Measurements from ENCODE around the gene WNK4. TPM values are rescaled to one million over a fixed set of nuclear protein-coding genes. Genes with fewer than 3 reads are reported as not detected.
"Not testable (repeated sequence)": the region's sequence is repeated elsewhere in the genome, so short reads cannot be mapped to it uniquely, and the experiment has no call there.

Gene WNK4
- total RNA-seq, 2 experiments from 2014 or later, result 0.42 to 0.74 TPM

DNA sequence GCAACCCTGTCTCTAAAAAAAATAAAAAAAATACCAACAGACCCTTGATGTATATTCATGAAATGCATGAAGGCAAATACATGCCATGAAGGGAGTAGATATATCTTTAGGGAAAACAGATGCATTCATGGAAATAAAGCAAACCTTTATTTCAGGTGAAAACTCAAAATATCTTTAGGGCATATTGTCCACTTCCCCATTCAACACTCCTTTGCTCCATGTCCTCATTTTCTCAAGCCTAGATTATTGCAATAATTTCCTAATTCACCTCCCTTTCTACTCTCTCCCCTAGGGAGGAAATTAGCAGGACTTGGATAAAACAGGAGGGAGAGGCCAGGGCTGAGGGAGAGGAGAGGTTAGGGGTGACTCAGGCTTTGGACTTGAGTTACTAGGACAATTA is 12.9 kb upstream of the WNK4 start:
- no peaks in the 10 kb centered on the region for H3K36me3 ChIP-seq (ENCODE audit: insufficient read depth, low read length)
- Mint-ChIP-seq H3K4me1 (ENCODE audit: low read depth) (peaks cover 8% of the 10 kb centered on the region), H3K4me3 (no peak overlapping the region), H3K27ac (no peak overlapping the region), H3K36me3 (ENCODE audit: low read depth) (peaks cover 6% of the 10 kb centered on the region), H3K9me3 (no peaks in the 10 kb centered on the region), H3K27me3 (peaks cover 42% of the 10 kb centered on the region)
- intact Hi-C loops (cut with DNase I, micrococcal nuclease), result no loop called here
- no peak for ATAC-seq (ENCODE audit: poor library complexity)
- no peak overlapping the region for H3K27ac ChIP-seq (ENCODE audit: low read depth in 1 of 2, low read length in 2 of 2)
- no peak overlapping the region for H3K4me3 ChIP-seq (ENCODE audit: low read length)
- CTCF ChIA-PET, result no interaction called here
- DNase-seq, result no peak
- POLR2A ChIA-PET, result no interaction called here
- TF ChIP-seq, protein P1, sequence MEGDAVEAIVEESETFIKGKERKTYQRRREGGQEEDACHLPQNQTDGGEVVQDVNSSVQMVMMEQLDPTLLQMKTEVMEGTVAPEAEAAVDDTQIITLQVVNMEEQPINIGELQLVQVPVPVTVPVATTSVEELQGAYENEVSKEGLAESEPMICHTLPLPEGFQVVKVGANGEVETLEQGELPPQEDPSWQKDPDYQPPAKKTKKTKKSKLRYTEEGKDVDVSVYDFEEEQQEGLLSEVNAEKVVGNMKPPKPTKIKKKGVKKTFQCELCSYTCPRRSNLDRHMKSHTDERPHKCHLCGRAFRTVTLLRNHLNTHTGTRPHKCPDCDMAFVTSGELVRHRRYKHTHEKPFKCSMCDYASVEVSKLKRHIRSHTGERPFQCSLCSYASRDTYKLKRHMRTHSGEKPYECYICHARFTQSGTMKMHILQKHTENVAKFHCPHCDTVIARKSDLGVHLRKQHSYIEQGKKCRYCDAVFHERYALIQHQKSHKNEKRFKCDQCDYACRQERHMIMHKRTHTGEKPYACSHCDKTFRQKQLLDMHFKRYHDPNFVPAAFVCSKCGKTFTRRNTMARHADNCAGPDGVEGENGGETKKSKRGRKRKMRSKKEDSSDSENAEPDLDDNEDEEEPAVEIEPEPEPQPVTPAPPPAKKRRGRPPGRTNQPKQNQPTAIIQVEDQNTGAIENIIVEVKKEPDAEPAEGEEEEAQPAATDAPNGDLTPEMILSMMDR (IDR thresholded peaks at IDR 0.05), result no peak
- H3K27me3 ChIP-seq (ENCODE audit: control insufficient read depth in 1 of 2, insufficient read depth in 2 of 2, low read length in 2 of 2), result peaks cover 13 to 17% of the 10 kb centered on the region in 2 experiments
- no peaks in the 10 kb centered on the region for H3K9me3 ChIP-seq (ENCODE audit: control insufficient read depth in 1 of 2, insufficient read depth in 1 of 2, low read length in 2 of 2)
- peaks cover 3% of the 10 kb centered on the region for H3K4me1 ChIP-seq (ENCODE audit: insufficient read depth, low read length)

DNA sequence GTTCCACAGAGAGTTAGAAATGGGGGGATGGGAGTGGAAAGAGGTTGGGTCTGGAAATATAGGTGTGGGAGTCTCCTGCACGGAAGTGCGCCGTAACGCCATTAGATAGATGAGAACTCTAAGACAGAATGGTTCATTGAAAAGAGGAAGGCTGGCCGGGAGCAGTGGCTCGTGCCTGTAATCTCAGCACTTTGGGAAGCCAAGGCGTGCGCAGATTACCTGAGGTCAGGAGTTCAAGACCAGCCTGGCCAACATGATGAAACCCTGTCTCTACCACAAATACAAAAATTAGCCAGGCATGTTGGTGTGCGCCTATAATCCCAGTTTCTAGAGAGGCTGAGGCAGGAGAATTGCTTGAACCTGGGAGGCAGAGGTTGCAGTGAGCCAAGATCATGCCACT is 12.4 kb upstream of the WNK4 start:
- peaks cover 37% of the 10 kb centered on the region for H3K27me3 Mint-ChIP-seq
- H3K27ac Mint-ChIP-seq; intact Hi-C loops (cut with DNase I, micrococcal nuclease); H3K27ac ChIP-seq (ENCODE audit: low read depth in 1 of 2, low read length in 2 of 2); ATAC-seq (ENCODE audit: poor library complexity); H3K4me1 ChIP-seq (ENCODE audit: insufficient read depth, low read length); H3K9me3 Mint-ChIP-seq; H3K4me3 Mint-ChIP-seq; H3K4me3 ChIP-seq (ENCODE audit: low read length); CTCF ChIA-PET; H3K36me3 Mint-ChIP-seq (ENCODE audit: low read depth); H3K4me1 Mint-ChIP-seq (ENCODE audit: low read depth); H3K36me3 ChIP-seq (ENCODE audit: insufficient read depth, low read length); POLR2A ChIA-PET; H3K9me3 ChIP-seq (ENCODE audit: control insufficient read depth in 1 of 2, insufficient read depth in 1 of 2, low read length in 2 of 2); DNase-seq: not testable (repeated sequence)
- H3K27me3 ChIP-seq (ENCODE audit: control insufficient read depth in 1 of 2, insufficient read depth in 2 of 2, low read length in 2 of 2), result peaks cover 8 to 12% of the 10 kb centered on the region in 2 experiments

DNA sequence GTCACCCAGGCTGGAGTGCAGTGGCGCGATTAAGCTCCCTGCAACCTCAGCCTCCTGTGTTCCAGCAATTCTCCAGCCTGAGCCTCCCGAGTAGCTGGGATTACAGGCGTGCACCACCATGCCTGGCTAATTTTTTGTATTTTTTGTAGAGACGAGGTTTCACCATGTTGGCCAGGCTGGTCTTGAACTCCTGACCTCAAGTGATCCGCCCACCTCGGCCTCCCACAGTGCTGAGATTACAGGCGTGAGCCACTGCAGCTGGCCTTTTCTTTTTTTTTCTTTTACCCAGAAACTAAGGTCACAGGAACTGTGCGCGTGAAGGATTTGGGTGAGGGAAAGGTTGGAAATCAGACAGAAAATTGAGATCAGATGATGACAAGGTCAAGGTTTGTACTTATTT is 10.4 kb upstream of the WNK4 start:
- Mint-ChIP-seq H3K4me1 (ENCODE audit: low read depth) (peaks cover 27% of the 10 kb centered on the region), H3K27me3 (peaks cover 26% of the 10 kb centered on the region), H3K36me3 (ENCODE audit: low read depth) (peaks cover 23% of the 10 kb centered on the region)
- CTCF ChIA-PET; H3K9me3 ChIP-seq (ENCODE audit: control insufficient read depth in 1 of 2, insufficient read depth in 1 of 2, low read length in 2 of 2); ATAC-seq (ENCODE audit: poor library complexity); DNase-seq; POLR2A ChIA-PET; H3K4me3 Mint-ChIP-seq; H3K9me3 Mint-ChIP-seq; H3K4me3 ChIP-seq (ENCODE audit: low read length); intact Hi-C loops (cut with DNase I, micrococcal nuclease); H3K27ac Mint-ChIP-seq; H3K36me3 ChIP-seq (ENCODE audit: insufficient read depth, low read length); H3K27me3 ChIP-seq (ENCODE audit: control insufficient read depth in 1 of 2, insufficient read depth in 2 of 2, low read length in 2 of 2); H3K27ac ChIP-seq (ENCODE audit: low read depth in 1 of 2, low read length in 2 of 2): not testable (repeated sequence)
- H3K4me1 ChIP-seq (ENCODE audit: insufficient read depth, low read length), result peaks cover 14% of the 10 kb centered on the region

DNA sequence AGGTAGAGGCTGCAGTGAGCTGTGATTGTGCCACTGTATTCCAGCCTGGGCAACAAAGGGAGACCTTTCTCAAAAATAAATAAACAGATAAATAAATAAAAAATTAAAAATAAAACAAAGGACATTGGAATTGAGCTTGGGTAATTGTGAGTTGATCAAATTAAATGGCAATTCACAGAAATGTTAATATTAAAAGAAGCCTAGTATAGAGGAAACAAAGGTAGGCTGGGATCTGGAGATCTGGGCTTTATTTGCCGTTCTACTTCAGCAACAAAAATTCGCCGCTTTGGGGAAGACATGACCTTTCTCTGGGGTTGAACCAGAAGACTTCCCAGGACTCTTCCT is 7.5 kb upstream of the WNK4 start:
- Histone ChIP-seq H3K4me1 (ENCODE audit: insufficient read depth, low read length) (peaks cover 14% of the 10 kb centered on the region), H3K4me3 (ENCODE audit: low read length) (peak overlapping the region; percentile 71), H3K27ac (ENCODE audit: low read depth in 1 of 2, low read length in 2 of 2) (peak overlapping the region; percentile 68 to 76), H3K36me3 (ENCODE audit: insufficient read depth, low read length) (peaks cover 27% of the 10 kb centered on the region), H3K9me3 (ENCODE audit: control insufficient read depth in 1 of 2, insufficient read depth in 1 of 2, low read length in 2 of 2) (no peaks in the 10 kb centered on the region), H3K27me3 (ENCODE audit: control insufficient read depth in 1 of 2, insufficient read depth in 2 of 2, low read length in 2 of 2) (no peaks in the 10 kb centered on the region)
- intact Hi-C loops (cut with DNase I, micrococcal nuclease), result loop anchor here in 1 of 2 experiments (2.0 kb wide), 3 partner anchors 28 to 60 kb away; partner anchors contain the start of genes BECN1, EZH1 and PSME3
- Mint-ChIP-seq H3K4me1 (ENCODE audit: low read depth) (peaks cover 34% of the 10 kb centered on the region), H3K36me3 (ENCODE audit: low read depth) (peaks cover 51% of the 10 kb centered on the region), H3K27ac (peak overlapping the region; percentile 92), H3K4me3 (peak overlapping the region; percentile 96), H3K9me3 (no peaks in the 10 kb centered on the region), H3K27me3 (peaks cover 8% of the 10 kb centered on the region)
- peak; percentile 22 for ATAC-seq (ENCODE audit: poor library complexity)
- TF ChIP-seq, protein P1 (IDR thresholded peaks at IDR 0.05), result no peak
- ChIA-PET POLR2A (interaction anchor here (0.6 to 2.1 kb wide), 18 partner anchors 9 to 711 kb away, joined by 3 to 17 read pairs (median 4); partner anchors contain the start of genes BECN1, CNTD1, COA3 and DHX8), CTCF (interaction anchor here (0.8 to 2.1 kb wide), 4 partner anchors 9 to 194 kb away, joined by 3 to 13 read pairs (median 8); partner anchors contain the start of gene BECN1)
- DNase-seq, result no peak
